Measurements from ENCODE around the gene CAPN5.

Gene CAPN5

GRCh38 chr11:77111277-77111676 is 44.5 kb downstream of the CAPN5 start:
- no peak for TF ChIP-seq CTCF (IDR thresholded peaks at IDR 0.05; ENCODE audit: low read depth, low read length)
- no peak for TF ChIP-seq EZH2phosphoT487 (IDR thresholded peaks at IDR 0.05; ENCODE audit: low read depth)
- Histone ChIP-seq H3K9ac (ENCODE audit: low read length) (no peak overlapping the region), H2AFZ (ENCODE audit: low read depth, low read length) (no peak overlapping the region), H3K27ac (ENCODE audit: low read length) (no peak overlapping the region), H3K27me3 (ENCODE audit: low read depth, low read length) (no peaks in the 10 kb centered on the region), H3K4me3 (ENCODE audit: low read length) (no peak overlapping the region), H3K36me3 (replicated peaks; ENCODE audit: low read depth, low read length) (no peaks in the 10 kb centered on the region), H3K79me2 (ENCODE audit: low read length) (no peaks in the 10 kb centered on the region), H3K9me3 (ENCODE audit: insufficient read depth, low read length) (no peaks in the 10 kb centered on the region), H3K4me1 (ENCODE audit: low read length) (no peaks in the 10 kb centered on the region), H4K20me1 (ENCODE audit: insufficient read depth, low read length) (no peaks in the 10 kb centered on the region), H3K4me2 (ENCODE audit: low read length) (no peak overlapping the region)

GRCh38 chr11:77111946-77112345 is 45.2 kb downstream of the CAPN5 start:
- no peaks in the 10 kb centered on the region for H4K20me1 ChIP-seq (ENCODE audit: insufficient read depth, low read length)
- H3K4me3 ChIP-seq (ENCODE audit: low read length), result no peak overlapping the region
- H2AFZ ChIP-seq (ENCODE audit: low read depth, low read length), result no peak overlapping the region
- no peak overlapping the region for H3K27ac ChIP-seq (ENCODE audit: low read length)
- no peaks in the 10 kb centered on the region for H3K36me3 ChIP-seq (replicated peaks; ENCODE audit: low read depth, low read length)
- no peak overlapping the region for H3K9ac ChIP-seq (ENCODE audit: low read length)
- TF ChIP-seq EZH2phosphoT487 (IDR thresholded peaks at IDR 0.05; ENCODE audit: low read depth), result no peak
- no peak for TF ChIP-seq CTCF (IDR thresholded peaks at IDR 0.05; ENCODE audit: low read depth, low read length)
- no peaks in the 10 kb centered on the region for H3K4me1 ChIP-seq (ENCODE audit: low read length)
- no peaks in the 10 kb centered on the region for H3K79me2 ChIP-seq (ENCODE audit: low read length)
- no peaks in the 10 kb centered on the region for H3K9me3 ChIP-seq (ENCODE audit: insufficient read depth, low read length)
- H3K27me3 ChIP-seq (ENCODE audit: low read depth, low read length), result no peaks in the 10 kb centered on the region
- no peak overlapping the region for H3K4me2 ChIP-seq (ENCODE audit: low read length)

GRCh38 chr11:77112641-77113381 is 46.0 kb downstream of the CAPN5 start:
- no peak overlapping the region for H3K4me2 ChIP-seq (ENCODE audit: low read length)

More at GRCh38 chr11:77112641-77113381, 46.0 kb downstream of the CAPN5 start:
- Histone ChIP-seq H3K9me3 (ENCODE audit: insufficient read depth, low read length) (no peaks in the 10 kb centered on the region), H3K79me2 (ENCODE audit: low read length) (no peaks in the 10 kb centered on the region), H4K20me1 (ENCODE audit: insufficient read depth, low read length) (no peaks in the 10 kb centered on the region), H3K27ac (ENCODE audit: low read length) (no peak overlapping the region), H3K36me3 (replicated peaks; ENCODE audit: low read depth, low read length) (no peaks in the 10 kb centered on the region), H3K4me3 (ENCODE audit: low read length) (no peak overlapping the region), H3K4me1 (ENCODE audit: low read length) (no peaks in the 10 kb centered on the region), H3K9ac (ENCODE audit: low read length) (no peak overlapping the region), H3K27me3 (ENCODE audit: low read depth, low read length) (no peaks in the 10 kb centered on the region), H2AFZ (ENCODE audit: low read depth, low read length) (no peak overlapping the region)
- no peak for TF ChIP-seq CTCF (IDR thresholded peaks at IDR 0.05; ENCODE audit: low read depth, low read length)
- no peak for TF ChIP-seq EZH2phosphoT487 (IDR thresholded peaks at IDR 0.05; ENCODE audit: low read depth)

Measured in OCI-LY3 (cell line).